HG03108 (cell line): ENCODE results near the gene TTLL13.
A peak's percentile ranks its signal among the peaks of the same experiment; 100 is the strongest.
"Not testable (repeated sequence)": the region's sequence is repeated elsewhere in the genome, so short reads cannot be mapped to it uniquely, and the experiment has no call there.

Source experiments
- ATAC-seq: cut with Tn5 transposase; IDR thresholded peaks from one replicate; pipeline ENCODE4 v1.9.1; 2021; ENCODE audit warnings: moderate library complexity; ENCODE audit not compliant: unreplicated experiment

The TTLL13 gene

GRCh38 chr15:90234096-90234988, 15.0 kb upstream of the TTLL13 start, which contains the start of gene GDPGP1:
GDPGP1 (plus strand) TSS chr15:90234209; CDS start chr15:90240909, 6,700 bp downstream.
- peak; percentile 54 for ATAC-seq

GRCh38 chr15:90239371-90239770, 10.0 kb upstream of the TTLL13 start:
- no peak for ATAC-seq

GRCh38 chr15:90240856-90241255, 8.5 kb upstream of the TTLL13 start:
- no peak for ATAC-seq

GRCh38 chr15:90241343-90242192, 7.8 kb upstream of the TTLL13 start:
- no peak for ATAC-seq

GRCh38 chr15:90243943-90244639, 5.3 kb upstream of the TTLL13 start:
- no peak for ATAC-seq

GRCh38 chr15:90248789-90249202, 560 bp upstream of the TTLL13 start:
- ATAC-seq = no peak

- no peak for ATAC-seq
Measured at GRCh38 chr15:90257776-90258175, 8.4 kb downstream of the TTLL13 start.

DNA sequence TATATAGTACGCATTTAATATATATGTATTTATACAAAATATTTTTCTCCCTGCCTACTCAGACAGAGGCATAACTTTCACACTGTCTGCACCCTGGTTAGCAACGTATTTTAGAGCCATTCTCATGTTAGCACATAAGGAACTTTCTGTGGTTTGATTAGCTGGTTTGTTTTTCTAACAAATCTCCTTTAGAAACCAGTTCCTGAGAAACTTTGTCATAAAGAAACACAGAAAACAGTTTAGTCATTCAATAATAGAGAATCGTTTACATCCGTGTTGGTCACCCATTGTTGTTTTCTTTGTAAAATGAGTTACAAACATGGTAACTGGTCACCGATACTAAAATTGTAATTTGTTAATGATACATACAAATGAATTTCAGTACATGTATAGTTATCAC, 10.2 kb downstream of the TTLL13 start:
- ATAC-seq = peak; percentile 69

DNA sequence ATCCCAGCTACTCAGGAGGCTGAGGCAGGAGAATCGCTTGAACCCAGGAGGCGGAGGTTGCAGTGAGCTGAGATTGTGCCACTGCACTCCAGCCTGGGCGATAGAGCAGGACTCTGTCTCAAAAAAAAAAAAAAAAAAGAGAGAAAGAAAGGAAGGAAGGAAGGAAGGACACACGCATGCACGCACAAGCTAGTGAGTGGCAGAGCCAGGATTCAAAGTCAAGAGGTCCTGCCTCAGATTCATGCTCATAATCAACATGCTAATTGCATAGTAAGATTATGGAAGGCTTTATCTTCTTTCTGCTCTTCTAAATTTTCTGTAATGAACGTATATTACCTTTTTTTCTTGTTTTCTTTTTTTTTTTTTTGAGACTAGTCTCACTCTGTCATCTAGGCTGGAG, 11.4 kb downstream of the TTLL13 start:
- not testable (repeated sequence) for ATAC-seq

DNA sequence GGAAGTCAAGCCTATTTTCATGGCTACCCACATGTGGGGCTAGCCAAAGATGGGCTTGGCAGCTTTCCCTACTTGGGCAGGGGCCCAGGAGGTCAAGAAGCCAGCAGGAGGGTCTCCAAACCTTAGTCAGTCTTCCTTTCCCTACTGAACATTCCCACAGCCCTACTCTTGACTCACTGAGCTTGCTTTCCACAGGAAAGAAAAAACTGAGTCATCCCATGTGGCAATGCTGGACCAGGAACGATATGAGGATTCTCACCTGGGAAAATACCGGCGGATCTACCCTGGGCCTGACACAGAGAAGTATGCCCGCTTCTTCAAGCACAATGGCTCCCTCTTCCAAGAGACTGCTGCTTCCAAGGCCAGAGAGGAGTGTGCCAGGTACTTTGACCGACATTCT, 12.5 kb downstream of the TTLL13 start:
- no peak for ATAC-seq

DNA sequence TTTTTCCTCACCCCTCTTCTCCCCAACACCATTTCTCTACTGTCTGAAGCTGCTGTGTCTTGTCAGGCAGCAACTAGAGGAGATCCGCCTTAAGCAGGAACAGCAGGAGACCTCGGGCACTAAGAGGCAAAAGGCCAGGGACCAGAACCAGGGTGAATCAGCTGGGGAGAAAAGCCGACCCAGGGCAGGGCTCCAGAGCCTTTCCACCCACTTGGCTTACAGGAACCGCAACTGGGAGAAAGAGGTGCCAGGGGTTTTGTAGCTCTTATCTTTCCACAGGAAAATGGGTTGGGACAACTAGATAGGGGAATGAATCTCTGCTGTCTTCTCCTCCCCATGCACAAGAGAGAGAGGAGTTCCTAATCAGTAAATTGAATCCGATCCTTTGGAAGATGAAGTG, 13.1 kb downstream of the TTLL13 start:
- ATAC-seq = no peak

GRCh38 chr15:90264671-90265070, 15.3 kb downstream of the TTLL13 start:
- ATAC-seq = no peak

DNA sequence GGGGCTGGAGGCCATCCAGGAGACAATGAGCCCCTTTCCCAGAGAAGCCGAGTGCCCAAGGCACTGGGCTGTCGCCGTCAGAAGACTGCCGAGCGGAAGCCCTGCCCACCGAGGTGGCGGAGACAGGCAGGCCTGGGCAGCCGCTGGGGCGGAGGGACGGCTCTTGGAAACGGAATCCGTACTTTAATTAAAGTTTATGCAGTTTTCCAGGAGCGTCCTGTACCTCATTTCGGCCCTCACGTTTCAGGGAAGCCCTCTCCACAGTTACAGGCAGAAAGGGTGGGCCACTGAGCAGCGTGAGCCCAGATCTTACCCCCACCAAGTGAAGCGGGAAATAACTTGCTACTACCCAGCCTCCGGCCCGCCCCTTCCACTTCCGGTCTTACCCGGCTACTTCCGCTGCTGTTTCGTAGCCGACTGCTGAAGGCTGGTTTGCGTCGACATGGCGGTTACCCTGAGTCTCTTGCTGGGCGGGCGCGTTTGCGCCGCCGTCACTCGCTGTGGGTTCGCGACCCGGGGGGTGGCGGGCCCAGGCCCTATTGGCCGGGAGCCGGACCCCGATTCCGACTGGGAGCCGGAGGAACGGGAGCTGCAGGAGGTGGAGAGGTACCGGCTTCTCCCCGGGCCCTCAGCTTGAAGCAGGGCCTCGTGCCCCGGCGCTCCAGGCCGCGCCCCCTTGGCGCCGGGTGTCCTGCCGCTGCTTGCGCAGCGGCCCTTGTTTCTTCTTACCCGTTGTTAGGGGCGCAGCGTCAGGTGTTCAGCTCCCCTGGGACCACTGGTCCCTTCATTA, 16.1 kb downstream of the TTLL13 start, which contains the start of gene NGRN:
TSS of gene NGRN (plus strand) at position 402 of the 790 bp plus-strand sequence. CDS start at position 443, 41 bp downstream.
- ATAC-seq = peak; percentile 92

- ATAC-seq = peak; percentile 2
Measured at GRCh38 chr15:90266061-90266431, 16.7 kb downstream of the TTLL13 start.

GRCh38 chr15:90266485-90266884, 17.1 kb downstream of the TTLL13 start:
- ATAC-seq = no peak

GRCh38 chr15:90268415-90268814, 19.1 kb downstream of the TTLL13 start:
- ATAC-seq = no peak

DNA sequence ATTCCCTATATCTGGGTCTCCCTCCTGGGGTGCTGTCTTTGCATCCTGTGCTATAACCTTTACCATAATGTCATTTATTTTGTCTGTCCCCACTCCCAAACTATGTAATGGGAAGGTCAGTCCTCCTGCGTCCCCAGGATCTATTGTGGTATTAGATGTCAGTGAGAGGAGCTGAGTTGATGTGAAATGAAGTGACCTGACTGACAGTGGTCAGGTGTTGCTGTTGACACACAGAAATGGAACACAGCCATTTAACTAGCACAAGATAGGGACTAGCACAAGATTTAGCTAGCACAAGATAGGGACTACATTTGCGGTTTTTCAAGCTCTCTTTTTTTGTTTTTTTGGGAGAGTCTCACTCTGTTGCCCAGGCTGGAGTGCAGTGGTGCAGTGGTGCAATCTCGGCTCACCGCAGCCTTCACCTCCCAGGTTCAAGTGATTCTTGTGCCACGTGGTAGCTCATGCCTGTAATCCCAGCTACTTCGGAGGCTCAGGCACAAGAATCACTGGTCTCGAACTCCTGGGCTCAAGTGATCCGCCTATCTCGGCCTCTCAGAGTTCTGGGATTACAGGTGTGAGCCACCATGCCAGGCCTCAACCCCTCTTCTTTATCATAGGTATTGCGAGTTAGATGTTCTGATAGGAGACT, 21.3 kb downstream of the TTLL13 start:
- no peak for ATAC-seq

DNA sequence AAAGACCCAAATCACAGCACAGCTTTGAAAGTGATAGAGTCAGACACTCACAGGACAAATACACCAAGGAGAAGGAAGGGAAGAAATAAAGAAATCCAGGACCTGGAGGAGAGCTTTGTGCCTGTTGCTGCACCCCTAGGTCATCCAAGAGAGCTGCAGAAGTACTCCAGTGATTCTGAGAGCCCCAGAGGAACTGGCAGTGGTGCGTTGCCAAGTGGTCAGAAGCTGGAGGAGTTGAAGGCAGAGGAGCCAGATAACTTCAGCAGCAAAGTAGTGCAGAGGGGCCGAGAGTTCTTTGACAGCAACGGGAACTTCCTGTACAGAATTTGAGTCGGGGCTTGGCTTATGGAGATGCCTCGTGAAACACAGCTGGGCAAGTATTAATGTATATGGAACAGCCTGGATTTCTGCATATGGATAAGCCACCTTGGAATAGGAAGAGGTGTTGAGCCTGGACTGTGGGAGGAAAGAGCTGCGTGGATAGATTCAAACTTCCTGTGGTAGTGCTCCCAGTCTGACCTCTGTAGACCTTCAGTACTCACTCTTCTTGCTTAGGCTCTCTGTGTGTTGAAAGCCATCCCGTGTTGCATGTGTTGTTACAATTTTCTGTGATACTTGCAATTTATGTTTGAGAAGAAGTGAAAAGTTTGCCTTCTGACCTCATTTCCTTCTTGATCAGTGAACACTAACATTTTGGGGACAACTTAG, 22.3 kb downstream of the TTLL13 start:
- ATAC-seq = no peak

DNA sequence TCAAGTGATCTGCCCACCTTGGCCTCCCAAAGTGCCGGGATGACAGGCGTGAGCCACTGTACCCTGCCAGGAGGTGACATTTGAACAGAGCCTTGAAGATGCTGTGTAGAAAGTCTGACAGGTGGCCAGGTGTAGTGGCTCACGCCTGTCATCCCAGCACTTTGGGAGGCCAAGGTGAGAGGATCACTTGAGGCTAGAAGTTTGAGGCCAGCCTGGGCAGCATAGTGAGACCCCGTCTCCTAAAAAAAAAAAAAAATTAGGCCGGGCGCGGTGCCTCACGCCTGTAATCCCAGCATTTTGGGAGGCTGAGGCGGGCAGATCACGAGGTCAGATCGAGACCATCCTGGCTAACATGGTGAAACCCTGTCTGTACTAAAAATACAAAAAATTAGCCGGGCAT, 29.1 kb downstream of the TTLL13 start:
- not testable (repeated sequence) for ATAC-seq
